ENCODE measurements around the gene ZFP64.

Gene ZFP64

DNA sequence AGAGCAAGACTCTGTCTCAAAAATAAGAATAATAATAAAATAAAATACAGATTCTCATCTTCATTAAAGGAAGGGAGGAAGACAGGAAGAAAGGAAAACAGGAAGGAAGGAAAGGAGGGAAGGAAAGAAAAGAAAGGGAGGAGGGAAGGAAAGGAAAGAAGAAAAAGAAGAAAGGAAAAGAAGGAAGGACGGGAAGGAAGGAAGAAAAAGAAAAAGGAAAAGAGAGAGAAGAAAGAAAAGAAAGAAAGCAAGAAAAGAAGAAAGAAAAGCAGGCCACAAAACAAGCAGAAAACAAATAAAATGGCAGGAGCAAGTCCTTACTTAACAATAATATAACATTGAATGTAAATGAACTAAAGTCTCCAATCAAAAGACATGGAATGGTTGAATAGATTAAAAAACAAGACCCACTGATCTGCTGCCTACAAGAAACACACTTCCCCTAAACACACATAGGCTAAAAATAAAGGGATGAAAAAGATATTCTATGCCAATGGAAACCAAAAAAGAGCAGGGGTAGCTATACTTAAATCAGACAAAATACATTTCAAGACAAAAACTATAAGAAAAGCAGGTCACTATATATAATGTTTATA, 60.4 kb downstream of the ZFP64 start:
- intact Hi-C loops (cut with micrococcal nuclease) = no loop called here
- H3K9me3 Mint-ChIP-seq = peaks cover 12% of the 10 kb centered on the region
- no peaks in the 10 kb centered on the region for H3K27me3 Mint-ChIP-seq
- no peak overlapping the region for H3K4me3 Mint-ChIP-seq
- H3K36me3 Mint-ChIP-seq (ENCODE audit: low read depth) = no peaks in the 10 kb centered on the region
- peaks cover 15% of the 10 kb centered on the region for H3K4me1 Mint-ChIP-seq (ENCODE audit: low read depth)
- H3K27ac Mint-ChIP-seq = no peak overlapping the region

DNA sequence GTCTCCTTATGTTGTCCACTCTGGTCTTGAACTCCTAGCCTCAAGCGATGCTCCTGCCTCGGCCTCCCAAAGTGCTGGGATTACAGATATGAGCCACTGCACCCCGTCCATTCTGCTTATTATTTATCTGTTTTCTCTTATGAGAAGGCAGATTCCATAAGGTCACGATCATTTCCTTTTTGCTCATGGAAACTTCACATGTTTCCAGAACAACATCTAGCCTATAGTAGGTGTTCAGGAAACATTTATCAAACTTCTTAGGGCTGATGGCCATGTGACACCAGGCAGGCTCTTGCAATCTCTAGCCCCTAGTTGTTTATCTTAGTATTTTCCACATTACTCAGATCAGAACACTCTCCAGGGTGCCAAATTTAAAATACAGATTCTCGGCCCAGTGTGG, 61.2 kb downstream of the ZFP64 start:
- H3K36me3 Mint-ChIP-seq (ENCODE audit: low read depth) = no peaks in the 10 kb centered on the region
- H3K4me3 Mint-ChIP-seq = no peak overlapping the region
- no peaks in the 10 kb centered on the region for H3K27me3 Mint-ChIP-seq
- H3K9me3 Mint-ChIP-seq = peaks cover 12% of the 10 kb centered on the region
- peaks cover 15% of the 10 kb centered on the region for H3K4me1 Mint-ChIP-seq (ENCODE audit: low read depth)
- no peak overlapping the region for H3K27ac Mint-ChIP-seq
- intact Hi-C loops (cut with micrococcal nuclease) = no loop called here

DNA sequence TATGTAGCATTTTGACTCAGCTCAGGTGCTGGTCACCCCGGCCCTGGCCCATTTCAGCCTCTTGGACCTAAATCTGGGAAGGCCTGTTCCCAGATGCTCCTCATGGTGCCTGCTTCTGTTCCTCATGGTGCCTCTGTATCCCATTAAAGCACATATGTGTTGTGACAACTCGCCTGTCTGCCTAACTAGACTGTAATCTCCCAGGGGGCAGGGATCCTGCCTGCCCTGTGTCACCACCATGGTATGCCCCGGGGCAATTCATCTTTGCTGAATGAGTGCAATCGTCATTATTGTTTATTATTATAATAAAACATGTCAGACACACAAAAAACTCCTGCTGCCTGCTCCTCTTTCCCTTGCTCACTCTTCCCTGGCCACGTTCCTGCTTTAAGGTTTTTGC, 62.0 kb downstream of the ZFP64 start:
- intact Hi-C loops (cut with micrococcal nuclease) = loop anchor here (5.0 kb wide), 1 partner anchor 248 kb away; no protein-coding TSS in a partner anchor
- no peak overlapping the region for H3K27ac Mint-ChIP-seq
- H3K36me3 Mint-ChIP-seq (ENCODE audit: low read depth) = no peaks in the 10 kb centered on the region

DNA sequence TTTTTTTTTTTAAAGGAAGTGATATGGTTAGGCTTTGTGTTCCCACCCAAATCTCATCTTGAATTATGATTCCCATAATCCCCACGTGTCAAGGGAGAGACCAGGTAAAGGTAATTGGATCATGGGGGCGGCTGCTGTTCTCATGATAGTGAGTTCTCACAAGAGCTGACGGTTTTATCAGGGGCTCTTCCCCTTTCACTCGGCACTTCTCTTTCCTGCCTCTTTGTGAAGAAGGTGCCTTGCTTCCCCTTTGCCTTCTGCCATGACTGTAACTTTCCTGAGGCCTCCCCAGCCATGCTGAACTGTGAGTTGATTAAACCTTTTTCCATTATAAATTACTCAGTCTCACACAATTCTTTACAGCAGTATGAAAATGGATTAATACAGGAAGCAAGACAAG, 64.3 kb downstream of the ZFP64 start:
- intact Hi-C loops (cut with micrococcal nuclease) = loop anchor here (5.0 kb wide), 1 partner anchor 250 kb away; no protein-coding TSS in a partner anchor
- peak overlapping the region; percentile 27 for H3K4me3 Mint-ChIP-seq
- no peaks in the 10 kb centered on the region for H3K27me3 Mint-ChIP-seq
- no peaks in the 10 kb centered on the region for H3K36me3 Mint-ChIP-seq (ENCODE audit: low read depth)
- H3K9me3 Mint-ChIP-seq = peaks cover 12% of the 10 kb centered on the region
- H3K4me1 Mint-ChIP-seq (ENCODE audit: low read depth) = peaks cover 15% of the 10 kb centered on the region
- peak overlapping the region; percentile 82 for H3K27ac Mint-ChIP-seq

More for the DNA sequence above, 62.0 kb downstream of the ZFP64 start:
- Mint-ChIP-seq H3K27me3 (no peaks in the 10 kb centered on the region), H3K9me3 (peaks cover 12% of the 10 kb centered on the region), H3K4me3 (no peak overlapping the region), H3K4me1 (ENCODE audit: low read depth) (peaks cover 15% of the 10 kb centered on the region)

DNA sequence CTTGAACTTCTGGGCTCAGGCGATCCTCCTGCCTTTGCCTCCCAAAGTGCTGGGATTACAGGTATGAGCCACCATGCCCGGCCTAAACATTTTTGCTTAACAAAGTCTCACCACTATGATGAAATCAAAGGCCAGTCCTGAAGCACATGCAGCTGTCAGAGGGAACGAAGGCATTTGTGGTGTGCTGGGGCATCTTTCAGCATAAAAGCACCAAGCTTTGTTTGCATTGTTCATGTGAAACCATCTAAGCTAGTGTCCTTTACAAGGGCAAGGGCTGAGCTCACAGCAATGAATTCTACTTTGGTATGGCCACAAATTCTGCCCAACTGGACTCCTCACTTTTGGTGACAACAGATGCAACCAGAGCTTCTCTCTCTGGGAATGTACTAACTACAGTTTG, 66.8 kb downstream of the ZFP64 start:
- Mint-ChIP-seq H3K4me3 (no peak overlapping the region), H3K36me3 (ENCODE audit: low read depth) (no peaks in the 10 kb centered on the region), H3K27me3 (no peaks in the 10 kb centered on the region), H3K4me1 (ENCODE audit: low read depth) (peaks cover 15% of the 10 kb centered on the region), H3K27ac (no peak overlapping the region), H3K9me3 (no peaks in the 10 kb centered on the region)
- intact Hi-C loops (cut with micrococcal nuclease) = loop anchor here (5.0 kb wide), 1 partner anchor 252 kb away; no protein-coding TSS in a partner anchor

DNA sequence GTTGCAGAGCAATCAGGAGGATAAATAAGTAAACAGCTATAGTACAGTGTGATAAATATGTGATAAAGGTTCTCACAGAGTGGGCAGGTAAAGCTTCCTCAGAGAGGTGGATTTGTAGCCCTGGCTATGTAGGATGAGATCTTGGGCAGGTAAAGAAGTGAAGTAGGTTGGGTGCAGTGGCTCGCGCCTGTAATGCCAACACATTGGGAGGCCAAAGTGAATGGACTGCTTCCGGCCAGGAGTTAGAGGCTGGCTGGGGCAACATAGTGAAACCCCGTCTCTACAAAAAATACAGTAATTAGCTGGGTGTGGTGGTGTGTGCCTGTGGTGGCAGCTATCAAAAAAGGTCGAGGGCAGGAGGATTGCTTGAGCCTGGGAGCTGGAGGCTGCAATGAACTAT, 72.9 kb downstream of the ZFP64 start:
- peak overlapping the region; percentile 68 for H3K27ac Mint-ChIP-seq
- intact Hi-C loops (cut with micrococcal nuclease) = no loop called here
- H3K27me3 Mint-ChIP-seq = no peaks in the 10 kb centered on the region
- peaks cover 20% of the 10 kb centered on the region for H3K4me1 Mint-ChIP-seq (ENCODE audit: low read depth)
- H3K4me3 Mint-ChIP-seq = no peak overlapping the region
- H3K9me3 Mint-ChIP-seq = no peaks in the 10 kb centered on the region
- H3K36me3 Mint-ChIP-seq (ENCODE audit: low read depth) = no peaks in the 10 kb centered on the region

DNA sequence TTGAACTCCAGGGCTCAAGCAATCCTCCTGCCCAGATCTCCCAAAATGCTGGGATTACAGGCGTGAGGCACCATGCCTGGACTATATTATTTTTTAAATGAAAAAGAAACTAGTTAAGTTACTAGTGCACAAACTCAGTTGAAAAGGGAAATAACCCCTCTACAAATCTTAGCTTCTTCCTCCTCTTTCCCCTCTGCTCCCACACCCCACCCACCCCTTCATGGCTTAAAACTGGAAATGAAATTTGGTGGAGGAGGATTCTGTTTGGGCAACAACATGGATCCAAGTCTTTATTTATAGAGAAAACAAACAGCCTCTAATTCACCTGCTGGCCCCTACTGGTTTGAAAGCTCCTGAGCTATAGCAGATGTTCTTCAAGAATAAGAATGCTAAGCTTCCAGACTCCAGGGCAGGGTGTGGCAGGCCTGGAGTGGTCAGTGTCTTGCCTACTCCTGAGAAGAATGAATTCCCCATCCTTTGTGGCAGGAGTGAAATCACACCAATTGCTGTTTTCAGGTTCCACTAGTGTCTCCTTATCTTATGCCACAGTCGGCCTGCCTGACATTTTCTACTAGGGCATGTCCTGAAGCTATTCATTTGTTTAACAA, 73.5 kb downstream of the ZFP64 start:
- no peak overlapping the region for H3K4me3 Mint-ChIP-seq
- peak overlapping the region; percentile 70 for H3K27ac Mint-ChIP-seq
- H3K9me3 Mint-ChIP-seq = no peaks in the 10 kb centered on the region
- intact Hi-C loops (cut with micrococcal nuclease) = no loop called here
- H3K36me3 Mint-ChIP-seq (ENCODE audit: low read depth) = no peaks in the 10 kb centered on the region
- no peaks in the 10 kb centered on the region for H3K27me3 Mint-ChIP-seq
- peaks cover 20% of the 10 kb centered on the region for H3K4me1 Mint-ChIP-seq (ENCODE audit: low read depth)

DNA sequence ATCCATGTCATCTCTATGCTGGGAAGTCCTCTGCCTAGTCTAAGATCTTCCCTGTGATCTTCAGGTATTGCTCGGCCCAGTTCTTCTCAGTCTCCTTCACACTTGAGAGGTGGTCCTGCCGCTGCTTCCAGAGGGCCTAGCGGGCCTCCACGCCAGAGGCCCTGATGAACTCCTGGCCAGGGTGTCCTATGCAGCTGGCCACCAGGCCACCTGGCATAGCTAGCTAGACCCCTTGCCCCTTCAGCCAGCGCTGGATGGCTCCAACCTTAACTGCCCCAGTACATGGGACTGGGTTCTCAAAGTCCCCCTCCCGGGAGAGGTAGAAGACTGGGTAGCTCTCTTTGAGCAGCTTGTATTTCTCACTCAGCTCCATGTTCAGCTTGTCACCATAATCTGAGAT, 81.1 kb downstream of the ZFP64 start:
- Mint-ChIP-seq H3K4me1 (ENCODE audit: low read depth) (peaks cover 6% of the 10 kb centered on the region), H3K27ac (no peak overlapping the region), H3K4me3 (no peak overlapping the region), H3K27me3 (peaks cover 20% of the 10 kb centered on the region), H3K36me3 (ENCODE audit: low read depth) (no peaks in the 10 kb centered on the region), H3K9me3 (no peaks in the 10 kb centered on the region)
- intact Hi-C loops (cut with micrococcal nuclease) = no loop called here

DNA sequence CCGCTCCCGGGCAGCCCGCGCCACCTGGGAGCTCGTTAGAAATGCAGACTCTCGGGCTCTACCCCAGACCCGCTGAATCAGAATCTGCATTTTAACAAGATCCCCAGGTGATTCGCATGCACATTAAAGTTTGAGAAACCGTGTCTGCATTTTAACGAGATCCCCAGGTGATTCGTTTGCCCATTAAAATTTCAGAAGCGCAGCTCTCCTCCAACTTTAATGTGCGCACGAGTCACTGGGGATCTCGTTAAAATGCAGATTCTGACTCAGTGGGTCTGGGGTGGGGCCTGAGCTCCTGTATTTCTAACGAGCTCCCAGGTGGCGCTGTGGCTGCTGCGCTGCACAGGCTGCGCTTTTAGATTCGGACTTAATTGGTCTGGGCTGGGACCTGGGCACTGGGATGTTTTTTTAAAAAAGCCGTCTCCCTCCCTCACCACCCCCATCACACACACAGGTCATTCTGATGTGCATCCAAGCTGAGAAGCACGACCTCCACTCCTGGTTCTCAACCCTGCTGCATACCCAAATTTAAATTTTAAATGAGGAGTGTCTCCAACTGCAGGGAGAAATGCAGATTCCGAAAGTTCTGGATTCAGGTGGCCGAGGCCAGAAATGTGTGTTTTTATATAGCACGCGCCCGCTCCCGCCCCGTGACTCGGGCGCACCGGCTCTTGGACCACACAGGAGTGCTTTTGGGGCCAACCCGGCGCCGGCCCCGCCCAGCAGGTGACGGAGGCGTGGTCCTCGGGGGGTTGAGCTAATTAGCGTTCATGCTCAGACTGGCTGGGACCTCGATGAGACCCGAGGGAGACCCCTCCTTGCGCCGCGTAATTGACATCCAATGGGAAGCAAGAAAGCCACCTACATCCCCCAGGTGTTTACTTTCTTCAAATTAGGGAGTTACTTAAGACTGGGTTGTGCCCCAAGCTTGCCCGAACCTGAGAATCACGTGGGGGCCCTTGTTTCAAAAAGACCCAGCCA, 85.8 kb downstream of the ZFP64 start:
- H3K9me3 Mint-ChIP-seq = no peaks in the 10 kb centered on the region
- peaks cover 33% of the 10 kb centered on the region for H3K4me1 Mint-ChIP-seq (ENCODE audit: low read depth)
- H3K27ac Mint-ChIP-seq = no peak overlapping the region
- H3K36me3 Mint-ChIP-seq (ENCODE audit: low read depth) = no peaks in the 10 kb centered on the region
- H3K27me3 Mint-ChIP-seq = peaks cover 46% of the 10 kb centered on the region
- H3K4me3 Mint-ChIP-seq = peak overlapping the region; percentile 71
- intact Hi-C loops (cut with micrococcal nuclease) = no loop called here

DNA sequence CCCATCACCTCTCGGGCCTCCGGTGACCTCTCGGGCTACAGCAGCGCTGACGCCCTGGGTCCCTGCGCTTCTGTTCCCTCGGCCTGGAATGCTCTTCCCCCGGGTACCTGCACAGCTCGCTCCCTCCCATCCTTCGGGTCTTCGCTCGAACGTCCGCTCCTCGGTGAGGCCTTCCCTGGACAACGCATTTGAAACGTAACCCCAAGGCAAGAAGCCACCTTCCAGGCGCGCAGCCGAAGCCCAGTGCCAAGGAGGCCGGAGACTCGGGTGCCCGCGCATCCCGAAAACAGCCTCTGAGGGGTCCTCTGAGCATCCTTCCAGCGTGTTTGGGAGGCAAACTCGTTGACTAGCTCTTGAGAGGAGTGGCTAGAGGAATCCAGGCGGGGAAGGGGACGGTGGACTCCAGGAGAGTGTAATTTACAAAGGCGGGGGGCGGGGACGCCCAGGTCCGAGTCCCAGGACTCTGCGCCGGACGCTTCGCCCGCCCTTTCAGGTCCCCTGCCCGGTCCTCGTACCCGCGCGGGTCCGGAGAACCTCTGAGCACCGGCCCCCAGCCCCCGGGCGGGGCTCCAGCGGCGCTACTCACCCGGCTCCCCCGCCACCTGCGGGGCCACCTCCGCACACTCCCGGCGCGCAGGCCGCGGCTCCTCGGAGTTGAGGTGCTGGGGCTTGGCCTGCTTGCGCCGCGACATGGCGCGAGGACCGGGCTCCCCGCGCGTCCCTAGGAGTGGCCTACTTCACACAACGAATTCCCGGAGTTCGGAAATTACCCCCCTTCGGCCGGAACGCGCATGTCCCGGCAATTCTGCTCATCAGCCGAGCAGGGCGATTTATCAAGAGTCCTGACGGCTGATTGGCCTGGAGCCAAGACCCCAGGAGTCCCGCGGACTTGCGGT, 86.8 kb downstream of the ZFP64 start:
- peaks cover 46% of the 10 kb centered on the region for H3K27me3 Mint-ChIP-seq
- H3K27ac Mint-ChIP-seq = peak overlapping the region; percentile 70
- intact Hi-C loops (cut with micrococcal nuclease) = no loop called here
- peaks cover 33% of the 10 kb centered on the region for H3K4me1 Mint-ChIP-seq (ENCODE audit: low read depth)
- peak overlapping the region; percentile 71 for H3K4me3 Mint-ChIP-seq
- H3K36me3 Mint-ChIP-seq (ENCODE audit: low read depth) = no peaks in the 10 kb centered on the region
- H3K9me3 Mint-ChIP-seq = no peaks in the 10 kb centered on the region

DNA sequence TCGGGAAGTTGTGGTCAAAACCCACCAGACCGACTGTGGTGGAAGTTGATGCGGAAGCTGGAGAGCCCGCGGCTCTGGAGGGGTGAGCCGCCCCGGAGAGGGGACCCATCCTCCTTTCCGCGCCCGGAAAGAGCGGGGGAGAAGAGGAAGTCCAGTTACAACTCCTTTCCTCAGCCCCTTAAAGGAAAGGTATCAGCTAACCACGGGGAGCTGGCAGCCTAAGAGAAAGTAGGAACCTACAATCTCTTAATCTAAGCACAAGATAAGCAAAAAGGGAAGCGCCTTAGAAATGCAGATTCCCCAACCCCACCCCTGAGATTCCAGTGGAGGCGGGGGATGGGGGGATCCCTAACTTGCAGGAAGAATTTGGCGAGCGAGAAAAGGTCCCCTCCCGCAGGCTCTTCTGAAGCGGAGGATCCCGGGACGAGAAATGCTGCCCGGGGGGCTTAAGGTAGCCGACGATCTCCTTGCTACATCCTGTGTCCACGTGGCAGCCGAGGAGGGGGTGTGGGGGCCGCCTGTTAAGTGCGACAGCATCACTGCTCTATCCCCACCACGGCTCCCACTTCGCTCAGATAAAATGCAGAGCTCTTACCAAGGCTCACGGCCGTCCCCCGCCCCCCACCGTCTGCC, 87.5 kb downstream of the ZFP64 start:
- Mint-ChIP-seq H3K36me3 (ENCODE audit: low read depth) (no peaks in the 10 kb centered on the region), H3K4me3 (peak overlapping the region; percentile 71), H3K4me1 (ENCODE audit: low read depth) (peaks cover 38% of the 10 kb centered on the region), H3K27ac (peak overlapping the region; percentile 70), H3K27me3 (peaks cover 46% of the 10 kb centered on the region), H3K9me3 (no peaks in the 10 kb centered on the region)
- intact Hi-C loops (cut with micrococcal nuclease) = no loop called here

DNA sequence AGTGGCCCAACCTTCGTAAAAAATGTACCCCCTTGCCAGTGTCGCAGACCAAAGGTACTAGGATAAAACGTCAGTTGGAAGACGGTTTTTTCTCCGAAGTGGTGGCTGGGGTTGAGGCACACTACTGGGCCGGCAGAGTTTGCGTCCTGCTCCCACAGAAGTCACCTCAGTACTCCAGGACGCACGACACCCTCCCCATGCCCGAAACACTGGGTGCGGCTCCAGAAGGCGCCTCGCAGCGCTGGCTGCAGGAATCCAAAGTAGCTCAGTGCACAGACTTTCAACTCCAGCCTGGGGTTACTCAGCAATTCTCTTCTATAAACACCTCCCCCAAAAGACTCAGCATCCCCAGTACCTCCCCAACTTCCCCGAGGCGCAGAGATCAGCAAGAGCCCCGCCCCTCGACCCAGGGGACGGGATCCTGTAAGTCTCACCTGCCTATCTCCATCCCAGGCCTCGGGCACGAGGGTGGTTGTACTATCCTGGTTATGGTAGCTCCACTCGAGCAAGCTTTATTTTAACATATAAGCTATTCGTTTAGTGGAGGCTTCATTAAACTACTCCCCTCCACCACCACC, 88.2 kb downstream of the ZFP64 start:
- H3K27me3 Mint-ChIP-seq = peaks cover 46% of the 10 kb centered on the region
- intact Hi-C loops (cut with micrococcal nuclease) = no loop called here

DNA sequence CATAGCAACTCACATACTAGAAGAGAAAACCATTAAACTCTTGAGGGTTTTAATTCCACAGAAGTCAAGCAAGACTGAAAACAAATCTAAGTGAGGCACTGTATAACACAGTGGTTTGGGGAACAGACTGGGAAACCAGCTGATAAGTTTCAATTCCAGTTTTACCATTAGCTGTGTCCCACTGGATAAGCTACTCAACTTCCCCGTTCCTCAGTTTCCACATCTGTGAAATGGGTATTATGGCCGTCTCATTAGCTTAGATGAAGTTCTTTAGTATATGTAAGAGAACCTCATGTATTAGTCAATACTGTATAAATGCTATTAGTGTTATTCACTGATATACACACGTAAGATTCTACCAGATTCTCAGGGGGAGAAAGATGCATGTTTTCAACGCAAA, 89.0 kb downstream of the ZFP64 start:
- intact Hi-C loops (cut with micrococcal nuclease) = no loop called here
- H3K27me3 Mint-ChIP-seq = peaks cover 43% of the 10 kb centered on the region
- no peak overlapping the region for H3K27ac Mint-ChIP-seq
- no peak overlapping the region for H3K4me3 Mint-ChIP-seq
- H3K36me3 Mint-ChIP-seq (ENCODE audit: low read depth) = no peaks in the 10 kb centered on the region
- peaks cover 38% of the 10 kb centered on the region for H3K4me1 Mint-ChIP-seq (ENCODE audit: low read depth)
- no peaks in the 10 kb centered on the region for H3K9me3 Mint-ChIP-seq

More for the DNA sequence above, 88.2 kb downstream of the ZFP64 start:
- Mint-ChIP-seq H3K36me3 (ENCODE audit: low read depth) (no peaks in the 10 kb centered on the region), H3K4me1 (ENCODE audit: low read depth) (peaks cover 38% of the 10 kb centered on the region), H3K27ac (peak overlapping the region; percentile 70), H3K4me3 (peak overlapping the region; percentile 71), H3K9me3 (no peaks in the 10 kb centered on the region)

Data from dendritic cell treated with granulocyte-macrophage colony-stimulating factor and Interleukin-4, amounts not matched to agents 40 ng/mL and 50 ng/mL, for 4 days (primary cell).